Cardiac muscle cell (in vitro differentiated cells and primary cell): ENCODE data around the gene KRTAP3-2. TPM values are rescaled to one million over a fixed set of nuclear protein-coding genes. Genes with fewer than 3 reads are reported as not detected.

Experiments used
- DNase-seq, 2 donors: peaks; one replicate each; pipeline versions ENCODE4 v3.0.0 to v3.0.0-alpha.2; 2010 to 2017; ENCODE audit warnings: low read depth in 1 of 2, low spot score in 1 of 2
- H3K27ac ChIP-seq: fragments of 200-600 bp; sonication (generic); 2 replicates; pipeline ENCODE4 v1.5.1; 2016
- H3K27me3 ChIP-seq: fragments of 200-600 bp; sonication (generic); 2 replicates; pipeline ENCODE4 v1.6.0; 2016; ENCODE audit warnings: control low read depth
- H3K36me3 ChIP-seq: fragments of 200-600 bp; sonication (generic); 2 replicates; pipeline ENCODE4 v1.5.1; 2016; ENCODE audit warnings: control low read depth
- H3K4me1 ChIP-seq: fragments of 200-600 bp; sonication (generic); 2 replicates; pipeline ENCODE4 v1.8.1; 2017; ENCODE audit warnings: low read depth, mild to moderate bottlenecking, mixed run types
- H3K4me3 ChIP-seq: fragments of 200-600 bp; sonication (generic); 2 replicates; pipeline ENCODE4 v1.5.1; 2016; ENCODE audit warnings: mild to moderate bottlenecking
- H3K9me3 ChIP-seq: fragments of 200-600 bp; sonication (generic); 2 replicates; pipeline ENCODE4 v1.5.1; 2017; ENCODE audit warnings: low read depth, mild to moderate bottlenecking, control low read depth
- CTCF ChIP-seq: IDR thresholded peaks from 2 replicates; pipeline ENCODE4 v1.5.1; 2012; ENCODE audit warnings: low read depth, mild to moderate bottlenecking, low read length
- polyA plus RNA-seq: library from polyadenylated mRNA; unstranded; fragments of >200 nt; fragmentation: Nextera tagmentation; extraction: Ambion mirVana; gene quantifications from 2 replicates; pipeline ENCODE4 v1.2.1, GENCODE V29; 2016
- total RNA-seq: library from RNA; depleted of rRNA; stranded (reverse); fragments of >200 nt; gene quantifications from 2 replicates; pipeline ENCODE4 v1.2.3, GENCODE V29; 2016

KRTAP3-2 gene
- total and polyA plus RNA-seq, 2 experiments from 2014 or later, result not detected

GRCh38 chr17:41004397-41004796 lies 4.7 kb upstream of the KRTAP3-2 start:
- H3K36me3 ChIP-seq, result no peaks in the 10 kb centered on the region
- H3K9me3 ChIP-seq, result no peaks in the 10 kb centered on the region
- H3K4me1 ChIP-seq, result no peaks in the 10 kb centered on the region
- no peak for TF ChIP-seq CTCF
- H3K4me3 ChIP-seq, result no peak overlapping the region
- H3K27me3 ChIP-seq, result no peaks in the 10 kb centered on the region
- no peak overlapping the region for H3K27ac ChIP-seq
- DNase-seq, result no peak

GRCh38 chr17:41003926-41004325 lies 4.2 kb upstream of the KRTAP3-2 start:
- H3K27ac ChIP-seq, result no peak overlapping the region
- no peaks in the 10 kb centered on the region for H3K36me3 ChIP-seq
- H3K4me1 ChIP-seq, result no peaks in the 10 kb centered on the region
- no peak for TF ChIP-seq CTCF
- no peak for DNase-seq
- no peaks in the 10 kb centered on the region for H3K9me3 ChIP-seq
- no peaks in the 10 kb centered on the region for H3K27me3 ChIP-seq
- H3K4me3 ChIP-seq, result no peak overlapping the region

GRCh38 chr17:41002814-41003213 lies 3.1 kb upstream of the KRTAP3-2 start:
- no peaks in the 10 kb centered on the region for H3K36me3 ChIP-seq
- H3K27me3 ChIP-seq, result no peaks in the 10 kb centered on the region
- no peak overlapping the region for H3K27ac ChIP-seq
- TF ChIP-seq CTCF, result no peak
- H3K4me3 ChIP-seq, result no peak overlapping the region
- no peaks in the 10 kb centered on the region for H3K4me1 ChIP-seq
- no peaks in the 10 kb centered on the region for H3K9me3 ChIP-seq
- DNase-seq, result no peak

- Histone ChIP-seq H3K27ac (no peak overlapping the region), H3K27me3 (no peaks in the 10 kb centered on the region), H3K36me3 (no peaks in the 10 kb centered on the region), H3K4me3 (no peak overlapping the region), H3K4me1 (no peaks in the 10 kb centered on the region), H3K9me3 (no peaks in the 10 kb centered on the region)
- no peak for TF ChIP-seq CTCF
- DNase-seq, result no peak
Observed at GRCh38 chr17:41001795-41002194, 2.1 kb upstream of the KRTAP3-2 start.

GRCh38 chr17:40997361-40997760 lies 2.3 kb downstream of the KRTAP3-2 start:
- DNase-seq, result no peak
- no peak overlapping the region for H3K4me3 ChIP-seq
- H3K36me3 ChIP-seq, result no peaks in the 10 kb centered on the region
- no peak overlapping the region for H3K27ac ChIP-seq
- no peaks in the 10 kb centered on the region for H3K27me3 ChIP-seq
- TF ChIP-seq CTCF, result no peak
- peaks cover 5% of the 10 kb centered on the region for H3K4me1 ChIP-seq
- no peaks in the 10 kb centered on the region for H3K9me3 ChIP-seq

GRCh38 chr17:40996829-40997228 lies 2.9 kb downstream of the KRTAP3-2 start:
- no peak for DNase-seq
- H3K4me1 ChIP-seq, result peaks cover 5% of the 10 kb centered on the region
- TF ChIP-seq CTCF, result no peak
- no peak overlapping the region for H3K4me3 ChIP-seq
- H3K9me3 ChIP-seq, result no peaks in the 10 kb centered on the region
- no peaks in the 10 kb centered on the region for H3K36me3 ChIP-seq
- H3K27me3 ChIP-seq, result no peaks in the 10 kb centered on the region
- no peak overlapping the region for H3K27ac ChIP-seq
